ENCODE data around the gene REEP2.

DNA sequence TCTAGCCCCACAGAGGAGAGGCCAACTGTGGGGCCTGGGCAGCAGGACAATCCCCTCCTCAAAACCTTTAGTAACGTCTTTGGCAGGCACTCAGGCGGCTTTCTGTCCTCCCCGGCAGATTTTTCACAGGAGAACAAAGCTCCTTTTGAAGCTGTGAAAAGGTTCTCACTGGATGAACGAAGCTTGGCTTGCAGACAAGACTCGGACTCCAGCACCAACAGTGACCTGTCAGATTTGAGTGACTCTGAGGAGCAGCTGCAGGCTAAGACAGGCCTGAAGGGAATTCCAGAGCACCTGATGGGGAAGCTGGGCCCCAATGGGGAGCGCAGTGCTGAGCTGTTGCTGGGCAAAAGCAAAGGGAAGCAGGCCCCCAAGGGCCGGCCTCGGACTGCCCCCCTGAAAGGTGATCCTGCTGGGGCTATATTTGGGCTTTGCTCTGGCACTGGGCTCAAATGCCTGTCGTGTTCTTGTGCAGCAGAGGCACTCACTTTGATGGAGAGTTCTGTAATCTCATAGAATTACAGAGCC, 46.9 kb upstream of the REEP2 start:
- TF ChIP-seq, protein P1, sequence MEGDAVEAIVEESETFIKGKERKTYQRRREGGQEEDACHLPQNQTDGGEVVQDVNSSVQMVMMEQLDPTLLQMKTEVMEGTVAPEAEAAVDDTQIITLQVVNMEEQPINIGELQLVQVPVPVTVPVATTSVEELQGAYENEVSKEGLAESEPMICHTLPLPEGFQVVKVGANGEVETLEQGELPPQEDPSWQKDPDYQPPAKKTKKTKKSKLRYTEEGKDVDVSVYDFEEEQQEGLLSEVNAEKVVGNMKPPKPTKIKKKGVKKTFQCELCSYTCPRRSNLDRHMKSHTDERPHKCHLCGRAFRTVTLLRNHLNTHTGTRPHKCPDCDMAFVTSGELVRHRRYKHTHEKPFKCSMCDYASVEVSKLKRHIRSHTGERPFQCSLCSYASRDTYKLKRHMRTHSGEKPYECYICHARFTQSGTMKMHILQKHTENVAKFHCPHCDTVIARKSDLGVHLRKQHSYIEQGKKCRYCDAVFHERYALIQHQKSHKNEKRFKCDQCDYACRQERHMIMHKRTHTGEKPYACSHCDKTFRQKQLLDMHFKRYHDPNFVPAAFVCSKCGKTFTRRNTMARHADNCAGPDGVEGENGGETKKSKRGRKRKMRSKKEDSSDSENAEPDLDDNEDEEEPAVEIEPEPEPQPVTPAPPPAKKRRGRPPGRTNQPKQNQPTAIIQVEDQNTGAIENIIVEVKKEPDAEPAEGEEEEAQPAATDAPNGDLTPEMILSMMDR (IDR thresholded peaks at IDR 0.05; ENCODE audit: insufficient read depth, low read depth, low read length) = no peak
- TF ChIP-seq EZH2 (IDR thresholded peaks at IDR 0.05; ENCODE audit: insufficient read depth, low read length) = no peak
